WTC11 (cell line): ENCODE measurements around the gene HSF5. TPM values are rescaled to one million over a fixed set of nuclear protein-coding genes. Genes with fewer than 3 reads are reported as not detected.

Experiments used
- ATAC-seq: fragments of 200-7000 bp; cut with Tn5 transposase; 2 replicates; pipeline ENCODE4 v1.10.0; 2021; ENCODE audit warnings: mild to moderate bottlenecking, moderate library complexity
- CTCF ChIA-PET: fragments of 300-600 bp; sonication (Branson Sonifier 250); formaldehyde crosslinking; loops from one replicate; lab custom pipeline; 2021; ENCODE audit warnings: antibody characterized with exemption; lab: Charles Lee
- POLR2A ChIA-PET: fragments of 350-600 bp; sonication (Branson Sonifier 250); formaldehyde crosslinking; loops from one replicate; lab custom pipeline; 2021; ENCODE audit warnings: antibody characterized with exemption; lab: Charles Lee
- DNase-seq: peaks from one replicate; pipeline ENCODE4 v3.0.0; 2021; ENCODE audit warnings: low spot score
- H3K27ac Mint-ChIP-seq: 2 replicates; pipeline ENCODE4 v1.8.0; 2021; ENCODE audit warnings: mixed read lengths
- H3K27me3 Mint-ChIP-seq: 2 replicates; pipeline ENCODE4 v1.8.0; 2021; ENCODE audit warnings: low read depth, mild to moderate bottlenecking, moderate library complexity, mixed read lengths
- H3K36me3 Mint-ChIP-seq: 2 replicates; pipeline ENCODE4 v1.8.0; 2021; ENCODE audit warnings: mixed read lengths
- H3K4me1 Mint-ChIP-seq: 2 replicates; pipeline ENCODE4 v1.8.0; 2022; ENCODE audit warnings: mixed read lengths
- H3K4me3 Mint-ChIP-seq: 2 replicates; pipeline ENCODE4 v1.8.0; 2021; ENCODE audit warnings: mild to moderate bottlenecking, moderate library complexity, mixed read lengths
- H3K9me3 Mint-ChIP-seq: 2 replicates; pipeline ENCODE4 v1.8.0; 2021; ENCODE audit warnings: mixed read lengths
- ELF4 ChIP-seq: sonication (generic); formaldehyde crosslinking; IDR thresholded peaks from 2 replicates; pipeline ENCODE4 v1.8.1; 2022; ENCODE audit warnings: low read depth, mild to moderate bottlenecking, moderate library complexity, missing genetic modification reagents
- EMX1 ChIP-seq: fragments of 250-450 bp; sonication (Bioruptor Pico); IDR thresholded peaks from 2 replicates; pipeline ENCODE4 v1.8.0; 2021; ENCODE audit warnings: mild to moderate bottlenecking
- HMGA2 ChIP-seq: fragments of 250-450 bp; sonication (Bioruptor Pico); IDR thresholded peaks from 2 replicates; pipeline ENCODE4 v1.4.0; 2021; ENCODE audit warnings: mild to moderate bottlenecking, moderate library complexity
- JAZF1 ChIP-seq: fragments of 250-450 bp; sonication (Bioruptor Pico); IDR thresholded peaks from 2 replicates; pipeline ENCODE4 v1.9.0; 2021; ENCODE audit warnings: moderate library complexity, mild to moderate bottlenecking, inconsistent platforms
- JUN ChIP-seq: sonication (generic); formaldehyde crosslinking; IDR thresholded peaks from 2 replicates; pipeline ENCODE4 v1.8.0; 2023; ENCODE audit warnings: mild to moderate bottlenecking, missing genetic modification reagents
- KAT7 ChIP-seq: sonication (generic); formaldehyde crosslinking; IDR thresholded peaks from 2 replicates; pipeline ENCODE4 v1.8.1; 2023; ENCODE audit warnings: missing genetic modification reagents, mild to moderate bottlenecking, borderline replicate concordance
- NR1H2 ChIP-seq: sonication (generic); formaldehyde crosslinking; IDR thresholded peaks from 2 replicates; pipeline ENCODE4 v1.9.0; 2021; ENCODE audit warnings: mild to moderate bottlenecking, moderate library complexity, missing genetic modification reagents
- OVOL2 ChIP-seq: fragments of 250-450 bp; sonication (Bioruptor Pico); IDR thresholded peaks from 2 replicates; pipeline ENCODE4 v1.9.0; 2021; ENCODE audit warnings: mild to moderate bottlenecking, borderline replicate concordance
- PRRX2 ChIP-seq: fragments of 250-450 bp; sonication (Bioruptor Pico); IDR thresholded peaks from 2 replicates; pipeline ENCODE4 v1.8.0; 2021; ENCODE audit warnings: mild to moderate bottlenecking
- SP1 ChIP-seq: sonication (generic); formaldehyde crosslinking; conservative IDR thresholded peaks from 2 replicates; pipeline ENCODE4 v1.8.1; 2022; ENCODE audit warnings: missing genetic modification reagents
- ZBTB21 ChIP-seq: sonication (generic); formaldehyde crosslinking; IDR thresholded peaks from 2 replicates; pipeline ENCODE4 v1.8.1; 2023; ENCODE audit warnings: mild to moderate bottlenecking, missing genetic modification reagents, borderline replicate concordance
- ZNF232 ChIP-seq: sonication (generic); formaldehyde crosslinking; IDR thresholded peaks from 2 replicates; pipeline ENCODE4 v1.8.0; 2022; ENCODE audit warnings: mild to moderate bottlenecking, missing genetic modification reagents
- total RNA-seq: library from RNA; stranded (reverse); gene quantifications from 3 replicates; pipeline ENCODE4 v1.2.3, GENCODE V29; 2021
- TF ChIP-seq, protein P1 (sequence below): fragments of 250-450 bp; sonication (Bioruptor Pico); conservative IDR thresholded peaks from 2 replicates; pipeline ENCODE4 v1.9.0; 2021; ENCODE audit warnings: mild to moderate bottlenecking
- TF ChIP-seq, protein P2 (sequence below): sonication (generic); formaldehyde crosslinking; IDR thresholded peaks from 2 replicates; pipeline ENCODE4 v1.8.0; 2023; ENCODE audit warnings: missing genetic modification reagents
- TF ChIP-seq, protein P3 (sequence below): sonication (generic); formaldehyde crosslinking; IDR thresholded peaks from 2 replicates; pipeline ENCODE4 v1.8.1; 2022; ENCODE audit warnings: low read depth, mild to moderate bottlenecking, moderate library complexity, missing genetic modification reagents, borderline replicate concordance
- TF ChIP-seq, protein P4 (sequence below): sonication (generic); formaldehyde crosslinking; IDR thresholded peaks from 2 replicates; pipeline ENCODE4 v1.8.1; 2023; ENCODE audit warnings: mild to moderate bottlenecking, missing genetic modification reagents
- TF ChIP-seq, protein P5 (sequence below): sonication (generic); formaldehyde crosslinking; conservative IDR thresholded peaks from 2 replicates; pipeline ENCODE4 v1.8.1; 2022; ENCODE audit warnings: mild to moderate bottlenecking, missing genetic modification reagents

Gene HSF5
- total RNA-seq, 1 experiment from 2014 or later = 0.09 TPM

DNA sequence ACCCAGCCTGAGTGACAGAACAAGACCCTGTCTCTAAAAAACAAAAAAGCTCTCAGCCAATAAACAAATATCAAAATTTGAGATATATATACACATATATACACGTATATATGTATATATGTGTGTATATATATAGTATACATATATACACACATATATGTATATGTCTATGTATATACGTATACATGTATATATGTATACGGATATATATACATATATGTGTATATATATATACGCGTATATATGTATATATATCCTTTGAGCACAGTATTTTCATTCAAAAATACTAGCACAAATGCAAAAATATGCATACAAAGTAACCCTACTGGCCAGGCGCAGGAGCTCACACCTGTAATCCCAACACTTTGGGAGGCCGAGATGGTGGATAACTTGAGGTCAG, 13.2 kb upstream of the HSF5 start (continued):
- TF ChIP-seq, protein P1, sequence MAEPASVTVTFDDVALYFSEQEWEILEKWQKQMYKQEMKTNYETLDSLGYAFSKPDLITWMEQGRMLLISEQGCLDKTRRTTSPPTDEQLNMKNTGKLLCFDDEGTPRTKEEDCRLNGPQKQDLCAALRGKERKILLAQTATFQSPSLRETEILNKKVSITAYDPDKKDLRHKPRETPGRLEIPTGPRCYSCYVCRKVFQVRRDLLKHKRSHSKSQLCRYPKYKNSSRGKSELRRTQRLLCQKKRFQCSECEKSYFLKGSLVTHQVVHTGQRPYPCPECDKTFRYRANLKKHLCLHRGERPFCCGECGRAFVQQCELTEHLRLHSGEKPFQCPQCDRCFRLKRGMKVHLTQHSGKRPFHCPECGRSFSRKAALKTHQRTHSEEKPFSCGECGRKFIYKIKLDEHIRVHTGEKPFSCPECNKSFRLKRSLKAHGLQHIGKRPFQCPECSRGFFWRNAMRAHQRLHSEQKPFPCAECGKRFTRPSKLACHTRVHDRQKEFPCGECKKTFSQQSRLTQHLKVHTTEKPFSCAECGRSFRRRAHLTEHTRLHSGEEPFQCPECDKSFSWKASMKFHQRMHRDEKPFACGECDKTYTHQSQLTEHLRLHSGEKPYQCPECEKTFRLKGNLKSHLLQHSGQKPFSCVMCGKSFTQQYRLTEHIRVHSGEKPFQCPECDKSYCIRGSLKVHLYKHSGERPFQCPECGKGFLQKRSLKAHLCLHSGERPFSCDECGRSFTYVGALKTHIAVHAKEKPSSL (CRISPR knock-in tag) = no peak

DNA sequence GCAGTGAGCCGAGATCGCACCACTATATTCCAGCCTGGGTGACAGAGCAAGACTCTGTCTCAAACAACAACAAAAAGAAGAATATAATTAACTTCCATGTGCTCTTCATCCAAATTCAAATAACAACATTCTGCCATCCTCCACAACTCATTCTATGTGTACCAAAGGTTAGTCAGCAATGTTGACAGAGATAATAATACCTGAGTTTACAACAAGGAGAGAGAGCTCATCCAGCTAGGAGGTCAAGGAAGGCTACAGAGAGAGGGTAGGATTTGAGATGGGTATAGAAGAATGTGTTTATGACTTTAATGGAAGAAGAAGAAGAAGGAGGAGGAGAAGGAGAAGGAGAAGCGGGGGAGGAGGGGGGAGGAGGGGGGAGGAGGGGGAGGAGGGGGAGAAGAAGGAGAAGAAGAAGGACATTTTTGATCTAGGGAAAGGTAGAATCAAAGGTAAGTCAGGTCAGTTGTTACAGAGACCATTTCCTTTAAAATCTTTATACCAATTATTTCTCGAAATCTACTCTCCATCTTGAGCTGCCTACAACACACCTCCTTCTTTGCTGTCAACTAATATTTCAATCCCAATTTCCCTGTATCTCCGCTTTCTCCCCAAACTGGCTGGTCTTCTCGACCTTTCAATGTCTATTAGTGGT, 10.1 kb upstream of the HSF5 start:
- H3K27me3 Mint-ChIP-seq = no peaks in the 10 kb centered on the region
- peaks cover 45% of the 10 kb centered on the region for H3K36me3 Mint-ChIP-seq
- H3K4me3 Mint-ChIP-seq = no peak overlapping the region
- no peak overlapping the region for H3K27ac Mint-ChIP-seq
- no peaks in the 10 kb centered on the region for H3K4me1 Mint-ChIP-seq
- ChIA-PET CTCF (interaction anchor here (0.6 kb wide), 1 partner anchor 200 kb away, joined by 3 read pairs; no protein-coding TSS in a partner anchor), POLR2A (no interaction called here)
- DNase-seq (no peak), ATAC-seq (no peak)
- H3K9me3 Mint-ChIP-seq = no peaks in the 10 kb centered on the region
- no peak for TF ChIP-seq ZBTB21 (CRISPR knock-in tag)

DNA sequence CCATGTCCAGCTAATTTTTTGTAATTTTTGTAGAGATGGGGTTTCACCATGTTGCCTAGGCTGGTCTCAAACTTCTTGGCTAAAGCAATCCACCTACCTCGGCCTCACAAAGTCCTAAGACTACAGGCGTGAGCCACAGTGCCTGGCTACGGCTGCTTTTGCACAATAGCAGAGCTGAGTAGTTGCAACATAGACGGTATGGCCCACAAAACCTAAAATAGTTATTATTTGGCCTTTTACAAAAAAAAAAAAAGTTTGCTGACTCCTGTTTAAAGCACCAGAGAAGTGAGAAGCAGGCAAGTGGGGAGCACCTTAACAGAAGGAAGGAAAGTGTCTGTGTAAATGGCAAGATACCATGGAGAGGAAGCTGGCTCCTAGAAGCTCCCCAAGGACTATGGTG, 5.3 kb upstream of the HSF5 start:
- H3K27me3 Mint-ChIP-seq = peaks cover 8% of the 10 kb centered on the region
- H3K9me3 Mint-ChIP-seq = no peaks in the 10 kb centered on the region
- H3K4me3 Mint-ChIP-seq = no peak overlapping the region
- ATAC-seq = no peak
- H3K36me3 Mint-ChIP-seq = peaks cover 72% of the 10 kb centered on the region
- H3K27ac Mint-ChIP-seq = no peak overlapping the region
- no peak for DNase-seq
- TF ChIP-seq KAT7 (CRISPR knock-in tag) = no peak
- TF ChIP-seq OVOL2 (CRISPR knock-in tag) = no peak
- no peak for TF ChIP-seq ZNF232
- TF ChIP-seq HMGA2 (CRISPR knock-in tag) = no peak
- TF ChIP-seq EMX1 (CRISPR knock-in tag) = no peak
- TF ChIP-seq, protein P2, sequence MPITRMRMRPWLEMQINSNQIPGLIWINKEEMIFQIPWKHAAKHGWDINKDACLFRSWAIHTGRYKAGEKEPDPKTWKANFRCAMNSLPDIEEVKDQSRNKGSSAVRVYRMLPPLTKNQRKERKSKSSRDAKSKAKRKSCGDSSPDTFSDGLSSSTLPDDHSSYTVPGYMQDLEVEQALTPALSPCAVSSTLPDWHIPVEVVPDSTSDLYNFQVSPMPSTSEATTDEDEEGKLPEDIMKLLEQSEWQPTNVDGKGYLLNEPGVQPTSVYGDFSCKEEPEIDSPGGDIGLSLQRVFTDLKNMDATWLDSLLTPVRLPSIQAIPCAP (CRISPR knock-in tag) = no peak
- no peak for TF ChIP-seq JUN (CRISPR knock-in tag)
- TF ChIP-seq, protein P3, sequence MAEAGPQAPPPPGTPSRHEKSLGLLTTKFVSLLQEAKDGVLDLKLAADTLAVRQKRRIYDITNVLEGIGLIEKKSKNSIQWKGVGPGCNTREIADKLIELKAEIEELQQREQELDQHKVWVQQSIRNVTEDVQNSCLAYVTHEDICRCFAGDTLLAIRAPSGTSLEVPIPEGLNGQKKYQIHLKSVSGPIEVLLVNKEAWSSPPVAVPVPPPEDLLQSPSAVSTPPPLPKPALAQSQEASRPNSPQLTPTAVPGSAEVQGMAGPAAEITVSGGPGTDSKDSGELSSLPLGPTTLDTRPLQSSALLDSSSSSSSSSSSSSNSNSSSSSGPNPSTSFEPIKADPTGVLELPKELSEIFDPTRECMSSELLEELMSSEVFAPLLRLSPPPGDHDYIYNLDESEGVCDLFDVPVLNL (CRISPR knock-in tag) = no peak
- no peak for TF ChIP-seq ELF4
- TF ChIP-seq JAZF1 (CRISPR knock-in tag) = no peak
- TF ChIP-seq SP1 (CRISPR knock-in tag) = no peak
- TF ChIP-seq NR1H2 (CRISPR knock-in tag) = no peak
- TF ChIP-seq, protein P4, sequence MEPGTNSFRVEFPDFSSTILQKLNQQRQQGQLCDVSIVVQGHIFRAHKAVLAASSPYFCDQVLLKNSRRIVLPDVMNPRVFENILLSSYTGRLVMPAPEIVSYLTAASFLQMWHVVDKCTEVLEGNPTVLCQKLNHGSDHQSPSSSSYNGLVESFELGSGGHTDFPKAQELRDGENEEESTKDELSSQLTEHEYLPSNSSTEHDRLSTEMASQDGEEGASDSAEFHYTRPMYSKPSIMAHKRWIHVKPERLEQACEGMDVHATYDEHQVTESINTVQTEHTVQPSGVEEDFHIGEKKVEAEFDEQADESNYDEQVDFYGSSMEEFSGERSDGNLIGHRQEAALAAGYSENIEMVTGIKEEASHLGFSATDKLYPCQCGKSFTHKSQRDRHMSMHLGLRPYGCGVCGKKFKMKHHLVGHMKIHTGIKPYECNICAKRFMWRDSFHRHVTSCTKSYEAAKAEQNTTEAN (CRISPR knock-in tag) = no peak
- TF ChIP-seq PRRX2 = no peak
- TF ChIP-seq, protein P5, sequence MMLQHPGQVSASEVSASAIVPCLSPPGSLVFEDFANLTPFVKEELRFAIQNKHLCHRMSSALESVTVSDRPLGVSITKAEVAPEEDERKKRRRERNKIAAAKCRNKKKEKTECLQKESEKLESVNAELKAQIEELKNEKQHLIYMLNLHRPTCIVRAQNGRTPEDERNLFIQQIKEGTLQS (CRISPR knock-in tag) = no peak
- H3K4me1 Mint-ChIP-seq = no peaks in the 10 kb centered on the region
- POLR2A ChIA-PET = no interaction called here
- CTCF ChIA-PET = no interaction called here
